ENCODE data around the gene ADAMTSL1. TPM values are rescaled to one million over a fixed set of nuclear protein-coding genes. Genes with fewer than 3 reads are reported as not detected.

ADAMTSL1 gene
- total and polyA plus RNA-seq, 9 donors, result 1.2 to 20.0 (median 6.1) TPM

DNA sequence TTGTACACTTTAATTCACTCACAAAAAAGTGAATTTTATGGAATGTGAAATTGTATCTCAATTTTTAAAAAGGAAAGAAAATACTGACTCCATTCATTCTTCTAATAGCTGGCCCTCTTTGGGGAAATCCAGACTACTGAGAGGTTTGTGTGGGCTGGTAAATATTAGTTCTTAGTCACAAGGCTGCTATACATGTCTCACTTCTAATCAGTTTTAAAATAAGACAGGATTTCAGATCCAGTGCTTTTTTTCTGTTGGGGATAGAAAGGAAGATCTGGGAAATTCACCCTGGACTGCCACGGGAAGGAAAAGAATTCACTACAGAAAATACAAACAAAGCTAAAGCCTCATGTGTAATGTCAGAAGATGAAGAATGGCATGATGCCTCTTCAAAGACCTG is 32.7 kb upstream of the ADAMTSL1 start:
- WGBS, 3 donors, result 6 to 19% (median 14%) methylated on average over 1 of the region's 1 CpG
- Histone ChIP-seq H3K27ac (no peak overlapping the region), H3K36me3 (no peaks in the 10 kb centered on the region), H3K4me1 (ENCODE audit: insufficient read depth) (peaks cover 5% of the 10 kb centered on the region), H3K27me3 (no peaks in the 10 kb centered on the region), H3K4me3 (no peak overlapping the region), H3K9me3 (no peaks in the 10 kb centered on the region)
- TF ChIP-seq POLR2A (IDR thresholded peaks at IDR 0.05) (no peak), EP300 (IDR thresholded peaks at IDR 0.05) (no peak)
- TF ChIP-seq, protein P1, sequence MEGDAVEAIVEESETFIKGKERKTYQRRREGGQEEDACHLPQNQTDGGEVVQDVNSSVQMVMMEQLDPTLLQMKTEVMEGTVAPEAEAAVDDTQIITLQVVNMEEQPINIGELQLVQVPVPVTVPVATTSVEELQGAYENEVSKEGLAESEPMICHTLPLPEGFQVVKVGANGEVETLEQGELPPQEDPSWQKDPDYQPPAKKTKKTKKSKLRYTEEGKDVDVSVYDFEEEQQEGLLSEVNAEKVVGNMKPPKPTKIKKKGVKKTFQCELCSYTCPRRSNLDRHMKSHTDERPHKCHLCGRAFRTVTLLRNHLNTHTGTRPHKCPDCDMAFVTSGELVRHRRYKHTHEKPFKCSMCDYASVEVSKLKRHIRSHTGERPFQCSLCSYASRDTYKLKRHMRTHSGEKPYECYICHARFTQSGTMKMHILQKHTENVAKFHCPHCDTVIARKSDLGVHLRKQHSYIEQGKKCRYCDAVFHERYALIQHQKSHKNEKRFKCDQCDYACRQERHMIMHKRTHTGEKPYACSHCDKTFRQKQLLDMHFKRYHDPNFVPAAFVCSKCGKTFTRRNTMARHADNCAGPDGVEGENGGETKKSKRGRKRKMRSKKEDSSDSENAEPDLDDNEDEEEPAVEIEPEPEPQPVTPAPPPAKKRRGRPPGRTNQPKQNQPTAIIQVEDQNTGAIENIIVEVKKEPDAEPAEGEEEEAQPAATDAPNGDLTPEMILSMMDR (IDR thresholded peaks at IDR 0.05), result no peak
- intact Hi-C loops (cut with DNase I), result loop anchor here in 1 of 4 donors (5.0 to 10.0 kb wide), 2 partner anchors 184 to 584 kb away; no protein-coding TSS in a partner anchor
- no peak for DNase-seq

GRCh38 chr9:18442629-18443491 is 31.1 kb upstream of the ADAMTSL1 start:
- Histone ChIP-seq H3K4me3 (no peak overlapping the region), H3K36me3 (no peaks in the 10 kb centered on the region), H3K27ac (no peak overlapping the region), H3K9me3 (no peaks in the 10 kb centered on the region), H3K4me1 (ENCODE audit: insufficient read depth) (peaks cover 5% of the 10 kb centered on the region), H3K27me3 (no peaks in the 10 kb centered on the region)
- peak; percentile 63 to 80 (median 76) for DNase-seq
- no peak for TF ChIP-seq POLR2A (IDR thresholded peaks at IDR 0.05)
- TF ChIP-seq, protein P1 (IDR thresholded peaks at IDR 0.05), result peak; percentile 69 to 86 (median 79)
- WGBS, 3 donors, result 12 to 15% (median 15%) methylated on average over 6 of the region's 6 CpGs
- intact Hi-C loops (cut with DNase I), result loop anchor here in 1 of 4 donors (5.0 to 10.0 kb wide), 2 partner anchors 186 to 582 kb away; no protein-coding TSS in a partner anchor

DNA sequence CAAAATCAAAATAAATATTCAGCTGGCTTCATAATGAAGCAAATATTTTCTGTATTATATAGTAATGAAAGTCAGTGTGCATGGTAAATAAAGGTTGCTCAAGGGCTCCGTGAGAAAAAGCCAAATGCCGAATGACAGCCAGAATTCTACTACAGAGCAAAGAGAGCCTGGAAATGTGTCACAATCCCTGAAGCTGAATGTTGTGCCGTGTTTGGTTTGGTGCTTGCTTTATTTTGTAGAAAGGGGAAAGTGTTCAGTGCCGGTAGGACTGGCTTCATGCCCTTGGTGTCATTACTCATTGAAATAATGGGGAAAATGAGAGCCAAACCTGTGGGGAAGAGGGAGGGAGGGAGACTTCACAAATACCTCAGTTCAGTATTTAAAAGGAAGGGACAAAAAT is 26.8 kb upstream of the ADAMTSL1 start:
- intact Hi-C loops (cut with DNase I), result loop anchor here in 1 of 4 donors (10.0 kb wide), 1 partner anchor 578 kb away; no protein-coding TSS in a partner anchor
- Histone ChIP-seq H3K36me3 (no peaks in the 10 kb centered on the region), H3K27ac (peak overlapping the region in 1 of 2 donors; percentile 14), H3K27me3 (no peaks in the 10 kb centered on the region), H3K9me3 (no peaks in the 10 kb centered on the region), H3K4me3 (no peak overlapping the region), H3K4me1 (ENCODE audit: insufficient read depth) (peaks cover 5% of the 10 kb centered on the region)
- DNase-seq, result peak in 2 of 5 donors; percentile 29 to 50
- 7 to 19% (median 10%) methylated on average over 4 of the region's 4 CpGs for WGBS, 3 donors
- TF ChIP-seq EP300 (IDR thresholded peaks at IDR 0.05) (no peak), POLR2A (IDR thresholded peaks at IDR 0.05) (no peak)
- TF ChIP-seq, protein P1 (IDR thresholded peaks at IDR 0.05), result no peak

DNA sequence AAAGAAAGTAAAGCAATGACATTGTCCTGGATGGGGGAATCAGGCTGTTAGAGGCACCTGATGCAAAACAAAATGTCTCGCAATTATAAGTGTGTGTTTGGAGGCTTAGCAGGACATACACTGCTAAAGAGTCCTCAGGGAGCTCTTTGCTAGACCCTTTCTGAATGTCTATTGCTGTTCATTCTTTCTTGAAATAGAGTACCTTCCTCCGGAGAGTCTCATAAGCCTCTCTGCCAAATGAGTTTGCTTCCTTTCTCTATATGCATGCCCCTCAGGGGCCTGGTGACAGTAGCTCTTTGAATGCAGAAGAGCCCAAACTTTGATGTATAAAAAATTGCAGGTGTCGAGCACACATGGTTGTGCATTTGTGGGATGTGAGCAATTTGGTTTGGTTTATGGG is 26.4 kb upstream of the ADAMTSL1 start:
- no peak for DNase-seq
- no peak overlapping the region for H3K4me3 ChIP-seq
- no peaks in the 10 kb centered on the region for H3K9me3 ChIP-seq
- 68 to 69% (median 69%) methylated on average over 3 of the region's 3 CpGs for WGBS, 3 donors
- H3K36me3 ChIP-seq, result no peaks in the 10 kb centered on the region
- intact Hi-C loops (cut with DNase I), result loop anchor here in 1 of 4 donors (10.0 kb wide), 1 partner anchor 577 kb away; no protein-coding TSS in a partner anchor
- peak overlapping the region in 1 of 2 donors; percentile 14 for H3K27ac ChIP-seq
- no peaks in the 10 kb centered on the region for H3K27me3 ChIP-seq
- H3K4me1 ChIP-seq (ENCODE audit: insufficient read depth), result peaks cover 5% of the 10 kb centered on the region
- TF ChIP-seq, protein P1 (IDR thresholded peaks at IDR 0.05), result no peak
- no peak for TF ChIP-seq EP300 (IDR thresholded peaks at IDR 0.05)
- no peak for TF ChIP-seq POLR2A (IDR thresholded peaks at IDR 0.05)
